ENCODE data around the gene RYR2. TPM values are rescaled to one million over a fixed set of nuclear protein-coding genes. Genes with fewer than 3 reads are reported as not detected.

The RYR2 gene
- polyA plus RNA-seq, 2 of the 4 experiments (the other 2 are of a cell fraction): 0.06 TPM; not detected in 1

- H3K27ac ChIP-seq: no peak overlapping the region
- no peak overlapping the region for H3K4me3 ChIP-seq
- FAIRE-seq (no peak), DNase-seq (ENCODE audit: low read depth in 1 of 2, low spot score in 1 of 2) (no peak), ATAC-seq (no peak)
- no peak overlapping the region for H3K4me2 ChIP-seq
- no peaks in the 10 kb centered on the region for H3K9me3 ChIP-seq
- WGBS (ENCODE audit: missing lambda C conversion rate): 59% methylated on average over 5 of the region's 5 CpGs
- ChIA-PET CTCF (no interaction called here), POLR2A (no interaction called here)
- TF ChIP-seq, protein P1, sequence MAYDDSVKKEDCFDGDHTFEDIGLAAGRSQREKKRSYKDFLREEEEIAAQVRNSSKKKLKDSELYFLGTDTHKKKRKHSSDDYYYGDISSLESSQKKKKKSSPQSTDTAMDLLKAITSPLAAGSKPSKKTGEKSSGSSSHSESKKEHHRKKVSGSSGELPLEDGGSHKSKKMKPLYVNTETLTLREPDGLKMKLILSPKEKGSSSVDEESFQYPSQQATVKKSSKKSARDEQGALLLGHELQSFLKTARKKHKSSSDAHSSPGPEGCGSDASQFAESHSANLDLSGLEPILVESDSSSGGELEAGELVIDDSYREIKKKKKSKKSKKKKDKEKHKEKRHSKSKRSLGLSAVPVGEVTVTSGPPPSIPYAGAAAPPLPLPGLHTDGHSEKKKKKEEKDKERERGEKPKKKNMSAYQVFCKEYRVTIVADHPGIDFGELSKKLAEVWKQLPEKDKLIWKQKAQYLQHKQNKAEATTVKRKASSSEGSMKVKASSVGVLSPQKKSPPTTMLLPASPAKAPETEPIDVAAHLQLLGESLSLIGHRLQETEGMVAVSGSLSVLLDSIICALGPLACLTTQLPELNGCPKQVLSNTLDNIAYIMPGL (CRISPR knock-in tag; IDR thresholded peaks at IDR 0.05; ENCODE audit: borderline replicate concordance): no peak
- TF ChIP-seq BCL3 (IDR thresholded peaks at IDR 0.05) (no peak), CBX8 (IDR thresholded peaks at IDR 0.05) (no peak)
- H3K4me1 ChIP-seq: no peaks in the 10 kb centered on the region
Observed at GRCh38 chr1:237211031-237211430, 169.0 kb downstream of the RYR2 start.

DNA sequence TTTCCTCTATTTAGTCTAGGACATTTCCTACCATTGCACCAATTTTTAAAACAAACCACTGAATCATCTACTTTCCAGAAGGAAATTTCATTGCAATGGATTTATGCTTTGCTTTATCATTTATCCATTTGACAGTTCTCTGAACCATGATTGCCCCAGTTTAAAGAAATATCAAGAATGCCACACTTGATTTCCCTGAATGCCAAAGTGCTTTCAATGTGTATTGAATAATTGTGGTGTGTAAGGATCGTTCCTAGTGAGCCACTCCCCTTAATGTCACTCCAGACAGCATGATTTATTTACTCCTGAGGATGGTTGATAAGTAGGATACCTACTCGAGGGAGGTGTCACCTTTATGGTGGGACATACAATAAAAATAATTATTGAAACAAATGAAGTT lies 169.6 kb downstream of the RYR2 start:
- no peak for ATAC-seq
- CTCF ChIA-PET: no interaction called here
- no peak overlapping the region for H3K27ac ChIP-seq
- TF ChIP-seq GATA3 (IDR thresholded peaks at IDR 0.05; ENCODE audit: borderline replicate concordance): no peak
- POLR2A ChIA-PET: no interaction called here
- no peak for DNase-seq (ENCODE audit: low read depth in 1 of 2, low spot score in 1 of 2)
- no peaks in the 10 kb centered on the region for H3K9me3 ChIP-seq
- no peak overlapping the region for H3K4me3 ChIP-seq
- H3K4me2 ChIP-seq: no peak overlapping the region
- WGBS (ENCODE audit: missing lambda C conversion rate): 2% methylated on average over 2 of the region's 2 CpGs
- FAIRE-seq: no peak
- H3K4me1 ChIP-seq: no peaks in the 10 kb centered on the region

- no peak for FAIRE-seq
- WGBS (ENCODE audit: missing lambda C conversion rate): 9% methylated on average over 11 of the region's 11 CpGs
- no peak overlapping the region for H3K27ac ChIP-seq
- ChIA-PET POLR2A (no interaction called here), CTCF (interaction anchor here (0.7 kb wide), 1 partner anchor 12 kb away, joined by 3 read pairs; no protein-coding TSS in a partner anchor)
- H3K4me1 ChIP-seq: no peaks in the 10 kb centered on the region
- DNase-seq (ENCODE audit: low read depth in 1 of 2, low spot score in 1 of 2): no peak
- H3K4me3 ChIP-seq: no peak overlapping the region
- no peak for TF ChIP-seq HDAC2 (IDR thresholded peaks at IDR 0.05)
- TF ChIP-seq CHD2 (IDR thresholded peaks at IDR 0.05; ENCODE audit: low read length, partially characterized antibody): no peak
- TF ChIP-seq CTCF (IDR thresholded peaks at IDR 0.05): no peak
- TF ChIP-seq EP300 (IDR thresholded peaks at IDR 0.05): no peak
- no peak for TF ChIP-seq NFE2L2 (conservative IDR thresholded peaks at IDR 0.05; ENCODE audit: low read length)
- TF ChIP-seq FOSL2 (IDR thresholded peaks at IDR 0.05): no peak
- no peak for TF ChIP-seq FOSL2 (CRISPR knock-in tag; IDR thresholded peaks at IDR 0.05)
- no peak for TF ChIP-seq BCL3 (IDR thresholded peaks at IDR 0.05)
- no peak for TF ChIP-seq HES2 (IDR thresholded peaks at IDR 0.05)
- TF ChIP-seq KDM5A (IDR thresholded peaks at IDR 0.05): no peak
- TF ChIP-seq E2F6 (IDR thresholded peaks at IDR 0.05; ENCODE audit: borderline replicate concordance, low read depth): no peak
- no peak for TF ChIP-seq ESRRA (IDR thresholded peaks at IDR 0.05; ENCODE audit: borderline replicate concordance, low read length)
- H3K9me3 ChIP-seq: no peaks in the 10 kb centered on the region
- no peak for ATAC-seq
- no peak overlapping the region for H3K4me2 ChIP-seq
Observed at GRCh38 chr1:237219751-237220642, 178.0 kb downstream of the RYR2 start.

Measured in A549 (cell line).